Breast epithelium (tissue), 3 donors: ENCODE results near the gene BCCIP.

Experiments used
- POLR2A ChIP-seq: fragments of 450-650 bp; IDR thresholded peaks from one replicate; pipeline ENCODE4 v1.6.1; 2016; ENCODE audit warnings: antibody characterized with exemption, mild to moderate bottlenecking, moderate library complexity
- POLR2AphosphoS5 ChIP-seq, 3 donors: sonication (generic); formaldehyde crosslinking; IDR thresholded peaks; one replicate each; pipeline ENCODE4 v1.6.1; 2017; ENCODE audit warnings: antibody characterized with exemption in 3 of 3

GRCh38 chr10:125857185-125857760 is 33.9 kb downstream of the BCCIP start:
- TF ChIP-seq POLR2A (no peak), POLR2AphosphoS5 (IDR thresholded peaks at IDR 0.05) (no peak)
